Mesendoderm (in vitro differentiated cells): ENCODE results near the gene HK2.

Experiments
- DNase-seq: peaks from one replicate; pipeline ENCODE4 v3.0.0; 2013
- H2AK5ac ChIP-seq: 2 replicates; pipeline ENCODE4 v1.6.1; 2013; ENCODE audit warnings: low read length, inconsistent platforms
- H2BK120ac ChIP-seq: 2 replicates; pipeline ENCODE4 v1.6.1; 2013; ENCODE audit warnings: low read depth, mild to moderate bottlenecking, low read length, moderate library complexity, mixed read lengths
- H2BK15ac ChIP-seq: replicated peaks from 2 replicates; pipeline ENCODE4 v1.6.1; 2013; ENCODE audit warnings: low read depth, mild to moderate bottlenecking, moderate library complexity
- H2BK5ac ChIP-seq: 2 replicates; pipeline ENCODE4 v1.6.1; 2013; ENCODE audit warnings: low read length, inconsistent platforms
- H3K18ac ChIP-seq: 2 replicates; pipeline ENCODE4 v1.6.1; 2013; ENCODE audit warnings: mild to moderate bottlenecking, low read length, mixed read lengths
- H3K23ac ChIP-seq: one replicate; pipeline ENCODE4 v1.6.1; 2013; ENCODE audit warnings: low read length
- H3K27ac ChIP-seq: 2 replicates; pipeline ENCODE4 v1.5.1; 2013; ENCODE audit warnings: low read depth, mild to moderate bottlenecking, inconsistent platforms, low read length, moderate library complexity
- H3K27me3 ChIP-seq: 2 replicates; pipeline ENCODE4 v1.6.1; 2013; ENCODE audit warnings: low read length, control low read depth, mild to moderate bottlenecking, inconsistent platforms; ENCODE audit not compliant: insufficient read depth, poor library complexity
- H3K36me3 ChIP-seq: 2 replicates; pipeline ENCODE4 v1.6.1; 2013; ENCODE audit warnings: low read length, inconsistent platforms; ENCODE audit not compliant: control insufficient read depth, insufficient read depth
- H3K4ac ChIP-seq: one replicate; pipeline ENCODE4 v1.6.1; 2013; ENCODE audit warnings: low read depth, mild to moderate bottlenecking, low read length, moderate library complexity
- H3K4me1 ChIP-seq: 2 replicates; pipeline ENCODE4 v1.6.1; 2013; ENCODE audit warnings: low read depth, low read length, inconsistent platforms; ENCODE audit not compliant: control insufficient read depth
- H3K4me2 ChIP-seq: 2 replicates; pipeline ENCODE4 v1.6.1; 2013; ENCODE audit warnings: low read length
- H3K4me3 ChIP-seq: 2 replicates; pipeline ENCODE4 v1.5.1; 2013; ENCODE audit warnings: mild to moderate bottlenecking, low read length
- H3K56ac ChIP-seq: one replicate; pipeline ENCODE4 v1.6.1; 2013; ENCODE audit warnings: low read length
- H3K79me1 ChIP-seq: 2 replicates; pipeline ENCODE4 v1.6.1; 2013; ENCODE audit warnings: low read length, inconsistent platforms
- H3K79me2 ChIP-seq: 2 replicates; pipeline ENCODE4 v1.6.1; 2013; ENCODE audit warnings: mild to moderate bottlenecking, low read length; ENCODE audit not compliant: control insufficient read depth, insufficient read depth
- H3K9ac ChIP-seq: 2 replicates; pipeline ENCODE4 v1.6.1; 2013; ENCODE audit warnings: low read length, inconsistent platforms
- H4K5ac ChIP-seq: one replicate; pipeline ENCODE4 v1.6.1; 2013; ENCODE audit warnings: low read length
- H4K8ac ChIP-seq: one replicate; pipeline ENCODE4 v1.6.1; 2013; ENCODE audit warnings: low read depth, mild to moderate bottlenecking, control low read depth, low read length, moderate library complexity
- WGBS: extraction: QIAGEN DNeasy Blood & Tissue Kit; methylation state at CpG from one replicate; pipeline ENCODE4 v1.1.7; 2013; ENCODE audit warnings: low lambda C conversion rate, missing lambda C conversion rate; ENCODE audit not compliant: insufficient coverage; ENCODE audit errors: extremely low coverage; 5-methylcytosine and 5-hydroxymethylcytosine counted together

The HK2 gene

DNA sequence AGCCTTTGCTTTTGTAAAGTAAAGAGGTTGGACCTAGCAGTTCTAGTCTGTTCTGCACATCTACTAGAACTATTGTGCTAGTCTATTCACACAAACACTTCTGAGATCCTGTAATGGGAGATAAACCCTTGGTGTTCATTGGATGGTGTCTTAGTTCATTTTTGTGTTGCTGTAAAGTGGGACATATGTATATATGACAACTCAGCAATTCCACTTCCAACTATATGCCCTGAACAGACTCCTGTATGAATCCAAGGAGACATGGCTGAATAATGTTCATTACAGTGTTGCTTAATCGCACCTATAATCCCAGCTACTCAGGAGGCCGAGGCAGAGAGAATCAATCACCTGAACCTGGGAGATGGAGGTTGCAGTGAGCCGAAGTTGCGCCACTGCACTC is 23.3 kb downstream of the HK2 start:
- Histone ChIP-seq H3K79me2 (no peaks in the 10 kb centered on the region), H4K8ac (no peak overlapping the region), H3K4me1 (no peaks in the 10 kb centered on the region), H2BK15ac (no peak overlapping the region), H3K36me3 (peaks cover 6% of the 10 kb centered on the region), H3K23ac (no peak overlapping the region), H3K9ac (no peak overlapping the region), H3K4ac (no peak overlapping the region), H2AK5ac (no peak overlapping the region), H2BK5ac (no peak overlapping the region), H3K27me3 (no peaks in the 10 kb centered on the region), H3K18ac (no peak overlapping the region), H3K79me1 (peaks cover 3% of the 10 kb centered on the region), H2BK120ac (no peak overlapping the region), H4K5ac (no peak overlapping the region), H3K27ac (no peak overlapping the region), H3K56ac (no peak overlapping the region), H3K4me2 (no peak overlapping the region), H3K4me3 (no peak overlapping the region)
- no peak for DNase-seq
- no CpG with 5 or more reads among the region's 4 CpGs for WGBS

DNA sequence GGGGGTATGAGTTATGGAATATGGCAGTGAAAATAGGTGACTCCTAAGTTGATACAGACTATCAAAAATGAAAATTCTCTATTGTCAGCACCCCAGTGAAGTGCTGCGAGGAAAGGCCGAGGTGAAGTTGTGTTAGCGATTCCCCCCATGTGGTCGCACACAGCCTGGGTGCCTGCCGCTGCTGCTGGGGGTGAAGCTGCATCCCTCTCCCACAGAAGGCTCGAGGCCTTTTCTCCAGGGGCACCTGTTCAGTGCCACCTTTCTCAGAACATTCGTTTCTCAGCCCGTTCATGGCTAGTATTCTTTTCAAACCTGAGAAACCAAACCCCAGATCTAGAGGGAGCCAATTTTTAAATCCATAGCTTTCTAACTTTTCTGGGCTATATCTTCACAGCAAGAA is 23.8 kb downstream of the HK2 start:
- H2BK15ac ChIP-seq = no peak overlapping the region
- H3K79me2 ChIP-seq = no peaks in the 10 kb centered on the region
- no CpG with 5 or more reads among the region's 8 CpGs for WGBS
- no peak overlapping the region for H3K18ac ChIP-seq
- H3K4me2 ChIP-seq = no peak overlapping the region
- no peak overlapping the region for H4K8ac ChIP-seq
- no peak overlapping the region for H3K56ac ChIP-seq
- no peak overlapping the region for H2BK120ac ChIP-seq
- no peak overlapping the region for H3K4me3 ChIP-seq
- H2BK5ac ChIP-seq = no peak overlapping the region
- peaks cover 6% of the 10 kb centered on the region for H3K36me3 ChIP-seq
- H2AK5ac ChIP-seq = no peak overlapping the region
- H3K23ac ChIP-seq = no peak overlapping the region
- H3K27me3 ChIP-seq = no peaks in the 10 kb centered on the region
- no peak overlapping the region for H3K4ac ChIP-seq
- no peak overlapping the region for H4K5ac ChIP-seq
- H3K79me1 ChIP-seq = peaks cover 2% of the 10 kb centered on the region
- no peak overlapping the region for H3K9ac ChIP-seq
- H3K4me1 ChIP-seq = no peaks in the 10 kb centered on the region
- H3K27ac ChIP-seq = no peak overlapping the region
- no peak for DNase-seq

DNA sequence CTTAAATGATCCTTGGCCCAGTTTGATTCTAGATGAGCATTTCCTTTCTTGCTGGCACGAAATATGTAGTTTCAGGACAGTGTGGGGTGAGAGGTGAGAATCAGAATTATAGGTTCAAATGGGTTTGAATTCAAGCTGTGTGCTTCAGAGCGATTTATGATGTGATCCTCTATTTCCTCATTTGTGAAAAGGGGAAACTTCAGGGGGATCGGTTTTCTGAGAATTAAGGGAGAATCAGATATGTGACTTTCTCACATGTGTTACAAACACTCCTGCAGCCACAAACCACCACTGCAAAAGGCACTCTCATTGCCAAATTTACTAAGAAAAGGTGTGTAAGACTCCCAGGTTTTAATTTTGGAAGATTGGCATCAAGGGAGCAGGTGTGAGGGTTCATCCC is 24.4 kb downstream of the HK2 start:
- no peak for DNase-seq
- Histone ChIP-seq H2BK5ac (no peak overlapping the region), H2BK120ac (no peak overlapping the region), H3K4me2 (no peak overlapping the region), H3K79me2 (no peaks in the 10 kb centered on the region), H4K5ac (no peak overlapping the region), H3K4ac (no peak overlapping the region), H2BK15ac (no peak overlapping the region), H3K79me1 (no peaks in the 10 kb centered on the region), H3K27ac (no peak overlapping the region), H3K56ac (no peak overlapping the region), H4K8ac (no peak overlapping the region), H3K27me3 (no peaks in the 10 kb centered on the region), H3K18ac (no peak overlapping the region), H2AK5ac (no peak overlapping the region), H3K36me3 (peaks cover 6% of the 10 kb centered on the region), H3K9ac (no peak overlapping the region), H3K4me3 (no peak overlapping the region), H3K23ac (no peak overlapping the region), H3K4me1 (no peaks in the 10 kb centered on the region)
- WGBS = no CpG with 5 or more reads among the region's 3 CpGs

DNA sequence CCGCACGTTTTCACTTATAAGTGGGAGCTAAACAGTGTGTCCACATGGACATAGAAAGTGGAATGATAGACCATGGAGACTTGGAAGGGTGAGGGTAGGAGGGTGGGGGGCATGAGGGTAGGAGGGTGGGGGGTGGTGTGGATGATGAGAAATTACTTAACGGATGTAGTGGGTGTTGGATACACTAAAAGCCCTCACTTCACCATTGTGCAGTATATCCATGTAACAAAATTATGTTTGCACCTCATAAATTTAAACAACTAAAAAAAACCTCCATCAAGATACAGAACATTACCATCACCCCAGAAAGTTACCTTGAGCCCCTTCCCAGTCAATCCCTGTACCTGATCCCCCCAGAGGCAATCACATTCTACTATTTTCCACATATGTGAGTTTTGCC is 26.2 kb downstream of the HK2 start:
- Histone ChIP-seq H4K8ac (no peak overlapping the region), H3K79me1 (no peaks in the 10 kb centered on the region), H2BK15ac (no peak overlapping the region), H3K36me3 (peaks cover 2% of the 10 kb centered on the region), H3K4me1 (no peaks in the 10 kb centered on the region), H3K4me3 (no peak overlapping the region), H3K27ac (no peak overlapping the region), H3K27me3 (no peaks in the 10 kb centered on the region), H4K5ac (no peak overlapping the region), H2AK5ac (no peak overlapping the region), H3K79me2 (no peaks in the 10 kb centered on the region), H3K18ac (no peak overlapping the region), H2BK5ac (no peak overlapping the region), H3K56ac (no peak overlapping the region), H3K23ac (no peak overlapping the region), H3K4me2 (no peak overlapping the region), H2BK120ac (no peak overlapping the region), H3K9ac (no peak overlapping the region), H3K4ac (no peak overlapping the region)
- WGBS = no CpG with 5 or more reads among the region's 3 CpGs
- no peak for DNase-seq

DNA sequence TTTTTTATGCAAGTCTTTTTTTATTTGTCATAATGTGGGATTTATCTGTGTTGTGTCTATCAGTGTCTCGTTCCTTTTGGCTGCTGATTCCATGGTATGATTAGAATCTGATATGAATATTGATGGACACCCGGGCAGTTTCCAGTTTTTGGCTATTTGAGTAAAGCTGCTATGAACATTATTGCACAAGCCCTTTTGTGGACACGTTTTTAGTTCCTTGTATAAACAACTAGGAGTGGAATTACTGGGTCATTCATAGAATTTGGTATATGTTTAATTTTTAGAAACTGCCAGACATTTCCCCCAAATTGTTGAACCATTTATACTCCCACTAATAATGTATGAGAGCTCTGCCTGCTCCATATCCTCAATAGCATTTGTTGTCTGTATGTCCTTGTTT is 26.6 kb downstream of the HK2 start:
- no CpG with 5 or more reads among the region's 3 CpGs for whole genome bisulfite sequencing

DNA sequence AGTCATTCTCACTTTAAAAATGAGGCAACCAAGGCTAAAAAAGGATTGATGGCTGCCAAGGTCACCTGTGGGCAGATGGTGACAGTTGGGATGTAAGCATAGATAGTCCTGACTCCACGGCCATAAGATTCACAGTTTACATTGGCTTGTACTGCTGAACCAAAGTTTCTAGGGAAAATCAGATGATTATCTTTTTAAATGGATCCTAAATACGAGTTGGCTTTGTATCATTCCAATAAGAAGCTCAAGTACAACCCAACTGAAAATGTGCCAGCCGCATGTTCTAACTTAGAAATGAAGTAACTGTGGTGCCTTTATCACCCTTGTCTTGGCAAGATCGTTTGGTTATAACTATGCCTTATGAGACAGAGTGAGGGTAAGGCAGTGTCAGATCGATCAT is 27.6 kb downstream of the HK2 start:
- H3K27ac ChIP-seq = no peak overlapping the region
- no peak for DNase-seq
- H3K9ac ChIP-seq = no peak overlapping the region
- H2BK5ac ChIP-seq = no peak overlapping the region
- peaks cover 2% of the 10 kb centered on the region for H3K36me3 ChIP-seq
- no peak overlapping the region for H3K4me3 ChIP-seq
- no peak overlapping the region for H2BK120ac ChIP-seq
- peaks cover 6% of the 10 kb centered on the region for H3K79me1 ChIP-seq
- no peak overlapping the region for H4K8ac ChIP-seq
- H3K4ac ChIP-seq = no peak overlapping the region
- H4K5ac ChIP-seq = no peak overlapping the region
- no peak overlapping the region for H3K23ac ChIP-seq
- H3K27me3 ChIP-seq = no peaks in the 10 kb centered on the region
- no peak overlapping the region for H3K56ac ChIP-seq
- H2AK5ac ChIP-seq = no peak overlapping the region
- peaks cover 5% of the 10 kb centered on the region for H3K4me1 ChIP-seq
- no peak overlapping the region for H3K18ac ChIP-seq
- no peaks in the 10 kb centered on the region for H3K79me2 ChIP-seq
- WGBS = no CpG with 5 or more reads among the region's 5 CpGs
- no peak overlapping the region for H2BK15ac ChIP-seq
- no peak overlapping the region for H3K4me2 ChIP-seq

More for the DNA sequence above, 26.6 kb downstream of the HK2 start:
- no peak overlapping the region for H3K4me2 ChIP-seq
- H3K36me3 ChIP-seq = peaks cover 2% of the 10 kb centered on the region
- no peak overlapping the region for H3K18ac ChIP-seq
- no peak overlapping the region for H2BK15ac ChIP-seq
- H3K4ac ChIP-seq = no peak overlapping the region
- no peak overlapping the region for H4K8ac ChIP-seq
- H3K27me3 ChIP-seq = no peaks in the 10 kb centered on the region
- DNase-seq = no peak
- no peak overlapping the region for H3K27ac ChIP-seq
- no peak overlapping the region for H2AK5ac ChIP-seq
- H3K4me1 ChIP-seq = peaks cover 2% of the 10 kb centered on the region
- no peak overlapping the region for H2BK120ac ChIP-seq
- H3K79me1 ChIP-seq = no peaks in the 10 kb centered on the region
- H3K9ac ChIP-seq = no peak overlapping the region
- no peak overlapping the region for H4K5ac ChIP-seq
- H3K79me2 ChIP-seq = no peaks in the 10 kb centered on the region
- no peak overlapping the region for H3K4me3 ChIP-seq
- no peak overlapping the region for H3K56ac ChIP-seq
- no peak overlapping the region for H3K23ac ChIP-seq
- H2BK5ac ChIP-seq = no peak overlapping the region
